Right forelimb (tissue), 1 donor: ENCODE results near the gene TNS1.

Experiments used
- DNase-seq: peaks from one replicate; pipeline ENCODE4 v3.0.0-alpha.2; 2018

TNS1 gene

DNA sequence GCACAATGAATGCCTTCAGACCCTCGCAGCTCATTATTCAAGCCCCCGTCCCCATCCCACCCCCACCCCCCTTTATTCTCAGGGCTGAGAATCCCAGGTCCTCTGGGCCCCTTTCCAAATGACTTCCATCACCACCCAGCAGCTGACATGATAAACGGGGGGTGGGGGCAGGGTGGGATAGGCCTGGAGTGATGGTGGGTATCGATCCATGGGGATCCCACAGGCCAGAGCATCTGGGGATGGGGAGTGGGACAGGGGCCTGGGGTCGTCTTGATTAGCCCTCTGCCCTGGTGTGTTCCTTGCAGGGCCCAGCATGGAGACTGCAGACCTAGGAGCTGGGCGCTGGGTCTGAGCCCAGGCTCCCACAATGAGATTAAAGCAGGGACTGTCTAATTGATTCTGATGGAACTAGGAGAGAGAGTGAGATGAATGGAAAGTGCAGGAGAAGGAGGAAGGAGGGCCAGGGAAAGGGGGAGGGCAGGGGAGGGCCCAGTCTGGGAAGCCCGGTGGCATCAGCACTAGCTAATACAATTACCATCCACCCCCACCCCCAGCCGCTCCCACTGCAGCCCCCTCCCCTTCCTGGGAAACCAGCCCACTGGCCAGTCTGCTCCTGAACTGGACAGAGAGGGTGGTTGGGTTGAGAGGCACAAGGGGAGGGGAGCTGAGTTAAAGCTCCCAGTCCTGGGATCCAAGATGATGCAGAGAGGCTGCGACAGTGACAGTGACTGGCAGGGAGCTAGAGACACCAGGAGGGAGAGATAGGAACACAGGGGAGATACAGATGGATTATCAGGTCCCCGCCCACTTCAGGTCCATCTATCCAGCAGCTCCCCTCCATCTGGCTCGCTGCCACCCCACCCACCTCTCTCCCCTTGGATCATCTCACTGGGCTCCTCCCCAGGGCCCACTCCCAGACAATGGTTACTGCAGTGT, 13.1 kb upstream of the TNS1 start:
- DNase-seq = no peak

DNA sequence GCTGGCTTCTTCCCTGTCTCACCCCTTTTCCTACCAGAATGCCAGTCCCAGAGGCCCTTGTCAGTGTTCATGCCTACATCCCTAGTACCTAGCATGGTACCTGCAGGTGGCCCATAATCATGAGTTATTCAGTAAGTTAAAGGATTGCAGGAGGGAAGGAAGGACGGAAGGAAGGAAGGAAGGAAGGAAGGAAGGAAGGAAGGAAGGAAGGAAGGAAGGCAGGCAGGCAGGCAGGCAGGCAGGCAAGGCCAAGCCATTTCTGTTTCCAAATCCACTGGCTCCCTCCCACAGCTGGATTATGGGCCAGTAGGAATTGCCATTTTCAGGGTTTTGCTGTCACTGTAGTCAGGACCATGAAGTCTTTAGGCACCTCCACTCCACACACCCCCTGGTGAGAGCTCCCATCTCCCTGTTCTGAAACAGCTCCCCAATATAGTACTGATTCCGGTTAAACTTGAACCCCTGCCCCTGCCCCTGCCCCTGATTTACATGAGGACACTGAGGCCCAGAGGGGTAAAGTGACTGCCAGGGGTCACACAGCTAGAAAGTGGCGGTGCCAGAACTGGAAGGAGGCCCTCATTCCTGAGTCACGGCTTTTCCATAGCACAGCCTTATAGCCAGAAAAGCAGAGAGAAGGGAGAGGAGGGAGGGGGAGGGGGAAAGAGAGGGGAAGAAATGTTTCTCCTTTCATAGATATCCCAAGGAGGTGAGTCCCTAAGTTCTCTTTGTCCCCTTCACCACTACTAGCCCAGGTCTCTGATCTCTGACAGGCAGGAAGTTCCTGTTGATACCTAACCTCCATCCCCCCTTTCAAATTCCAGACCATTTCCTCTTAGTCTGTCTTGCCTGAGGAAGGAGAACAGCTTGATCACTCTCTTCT, 12.2 kb upstream of the TNS1 start:
- no peak for DNase-seq

DNA sequence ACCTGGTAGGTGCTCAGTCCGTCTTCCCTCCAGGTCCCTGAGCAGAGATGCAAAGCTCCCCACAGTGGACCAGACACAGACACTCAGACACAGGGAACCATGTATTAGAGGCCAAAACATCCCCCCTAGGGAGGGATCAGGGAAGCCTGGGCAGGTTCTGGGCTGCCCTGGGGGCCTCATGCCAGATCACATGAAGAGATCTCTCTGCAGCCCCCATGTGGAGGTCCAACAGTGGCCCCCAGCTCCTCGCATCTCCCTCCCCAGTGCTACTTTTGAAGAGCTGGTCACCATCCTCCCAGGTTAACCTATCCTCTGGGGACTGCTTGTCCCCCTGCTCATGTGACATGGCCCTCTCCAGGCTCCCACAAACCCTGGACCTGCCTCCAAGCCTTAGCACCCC, 10.5 kb upstream of the TNS1 start:
- no peak for DNase-seq

DNA sequence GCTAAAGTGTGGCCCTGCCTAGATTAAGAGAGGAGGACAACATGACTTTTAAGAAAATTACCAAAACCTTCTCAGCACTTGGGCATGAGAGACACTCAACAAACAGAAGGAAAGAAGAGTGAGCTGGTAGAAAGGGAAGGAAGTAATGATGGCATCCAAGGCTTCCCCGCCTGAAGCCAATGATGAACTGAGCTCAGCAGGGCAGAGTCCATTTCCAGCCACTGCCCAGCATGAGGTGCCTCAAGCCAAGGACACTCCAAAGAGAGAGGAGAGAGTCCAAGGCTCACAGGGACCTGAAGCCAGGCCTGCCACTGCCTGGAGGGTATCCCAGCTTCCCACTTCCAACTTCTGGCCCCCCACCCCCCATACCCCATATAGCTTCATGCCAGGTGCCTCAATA, 9.5 kb upstream of the TNS1 start:
- no peak for DNase-seq

DNA sequence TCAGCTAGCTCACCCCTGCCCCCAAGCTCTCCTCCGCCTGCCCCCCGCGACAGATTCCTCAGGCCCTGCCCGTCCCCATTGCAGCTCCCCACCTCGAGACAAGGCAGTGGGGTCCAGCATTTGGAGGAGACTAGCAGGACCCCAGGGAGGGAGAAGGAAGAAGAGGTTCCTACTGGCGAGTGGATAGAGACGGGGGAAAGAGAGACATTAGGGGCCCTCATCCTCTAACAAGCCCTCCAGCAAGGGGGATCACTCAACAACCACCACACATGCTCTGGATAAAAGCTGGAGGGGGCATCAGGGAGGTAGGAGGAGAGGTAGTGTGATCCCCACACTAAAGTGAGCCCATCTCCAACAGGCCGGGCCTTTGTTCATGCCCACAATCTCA, 8.9 kb upstream of the TNS1 start:
- DNase-seq = no peak

DNA sequence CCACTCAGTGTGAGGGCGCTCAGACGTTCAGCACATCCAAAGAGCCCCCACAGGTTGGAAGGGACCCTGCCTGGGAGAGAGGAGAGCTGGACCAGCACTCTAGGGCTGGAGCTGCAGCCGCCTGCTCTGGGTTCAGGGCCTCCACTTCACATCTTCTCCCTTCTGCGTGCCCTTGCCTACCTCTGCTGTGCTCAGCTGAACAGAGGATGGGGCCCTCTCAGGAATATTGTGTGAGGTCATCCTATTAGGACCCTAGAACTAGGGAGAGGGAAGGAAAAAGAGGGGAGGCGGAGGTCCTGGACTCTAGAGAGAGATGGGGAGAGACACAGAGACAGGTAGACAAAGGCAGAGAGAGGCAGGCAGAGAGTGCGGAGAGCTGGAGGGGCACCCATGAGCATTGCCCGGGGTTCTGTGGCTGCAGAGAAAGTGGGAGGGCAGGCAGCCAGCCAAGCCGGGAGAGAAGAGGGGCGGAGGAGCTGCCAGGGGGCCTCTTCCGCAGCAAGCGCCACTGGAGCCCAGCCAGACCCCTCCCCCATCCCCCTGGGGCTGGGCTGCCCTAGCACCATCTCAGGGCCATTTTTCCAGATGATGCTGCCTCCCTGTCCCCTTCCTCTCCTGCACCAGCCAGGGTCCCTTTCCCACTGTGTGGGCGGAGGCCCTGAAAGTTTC, 8.3 kb upstream of the TNS1 start:
- DNase-seq = no peak

DNA sequence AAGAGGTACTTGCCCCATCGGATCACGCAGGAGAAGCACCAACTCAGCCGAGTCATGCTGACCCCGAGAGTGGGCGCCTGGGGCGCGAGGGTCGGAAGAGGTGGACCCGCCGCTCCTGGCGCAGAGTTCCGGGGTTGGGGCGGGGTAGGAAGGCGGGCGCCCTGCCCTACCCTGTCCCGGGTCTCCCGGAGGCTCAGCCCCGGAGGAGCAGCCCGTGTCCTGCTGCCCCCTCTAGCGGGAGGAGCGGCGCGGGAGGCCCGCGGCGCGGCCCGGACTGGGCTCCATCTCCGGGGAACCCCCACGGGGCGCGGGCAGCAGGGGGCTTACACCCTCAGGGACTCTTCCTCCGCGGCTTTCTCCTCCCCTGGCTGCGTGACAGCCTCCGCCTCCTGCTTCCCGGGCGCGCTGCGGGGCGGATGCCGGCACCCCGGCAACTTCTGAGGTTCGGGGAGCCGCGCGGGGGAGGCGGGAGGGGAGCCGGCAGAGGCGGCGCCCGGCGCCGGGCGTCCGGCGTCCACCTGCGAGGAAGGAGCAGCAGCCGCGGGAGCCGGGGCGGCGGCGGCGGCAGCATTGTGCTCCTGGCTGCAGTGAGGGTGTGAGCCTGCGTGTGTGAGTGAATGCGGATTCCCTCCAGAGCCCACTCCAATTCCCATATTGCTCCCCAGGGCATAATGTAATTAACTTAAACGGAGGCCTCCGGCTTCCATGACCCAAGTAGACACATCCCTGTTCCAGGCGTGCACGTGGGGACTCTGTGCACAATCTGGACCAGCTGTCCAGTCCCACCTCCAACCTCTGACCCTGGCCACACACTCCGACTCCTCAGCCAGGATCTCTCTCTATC, 7.6 kb upstream of the TNS1 start:
- no peak for DNase-seq

DNA sequence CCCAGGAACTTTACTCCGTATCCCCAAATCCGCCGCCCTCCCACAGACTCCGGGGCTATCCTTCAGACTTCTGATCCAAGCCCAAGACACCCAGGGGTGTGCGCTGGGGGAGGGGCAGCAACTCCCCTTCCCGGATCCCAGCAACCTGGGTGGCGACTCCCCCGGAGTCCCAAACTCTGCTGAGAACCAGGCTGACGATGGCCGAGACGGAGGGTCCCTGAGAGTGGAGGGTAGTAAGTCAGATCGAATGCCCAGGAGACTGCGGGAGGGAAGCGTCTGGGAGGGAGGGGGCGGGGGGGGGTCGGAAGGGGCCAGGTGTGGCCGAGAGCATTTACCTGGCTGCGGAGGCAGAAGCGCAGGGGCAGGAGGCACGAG, 7.0 kb upstream of the TNS1 start:
- DNase-seq = no peak

DNA sequence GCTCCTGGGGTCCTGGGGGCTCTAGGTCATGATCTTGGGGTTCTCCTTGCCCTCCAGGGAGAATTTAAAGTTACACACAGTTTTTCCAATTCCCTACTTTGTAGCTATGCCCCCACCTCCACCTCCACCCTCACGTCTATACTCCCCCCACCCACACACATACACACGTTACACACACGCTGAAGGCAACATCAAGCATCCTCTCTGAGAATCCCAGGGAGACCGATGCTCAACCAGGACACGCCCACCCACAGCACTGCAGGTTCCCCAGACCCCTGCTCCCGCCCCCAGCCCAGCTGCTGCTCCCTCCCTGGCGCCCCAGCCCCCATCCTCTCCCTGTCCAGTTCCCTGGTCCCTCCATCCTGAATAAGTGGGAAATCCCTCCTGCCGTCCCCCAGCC, 6.4 kb upstream of the TNS1 start:
- DNase-seq = no peak

DNA sequence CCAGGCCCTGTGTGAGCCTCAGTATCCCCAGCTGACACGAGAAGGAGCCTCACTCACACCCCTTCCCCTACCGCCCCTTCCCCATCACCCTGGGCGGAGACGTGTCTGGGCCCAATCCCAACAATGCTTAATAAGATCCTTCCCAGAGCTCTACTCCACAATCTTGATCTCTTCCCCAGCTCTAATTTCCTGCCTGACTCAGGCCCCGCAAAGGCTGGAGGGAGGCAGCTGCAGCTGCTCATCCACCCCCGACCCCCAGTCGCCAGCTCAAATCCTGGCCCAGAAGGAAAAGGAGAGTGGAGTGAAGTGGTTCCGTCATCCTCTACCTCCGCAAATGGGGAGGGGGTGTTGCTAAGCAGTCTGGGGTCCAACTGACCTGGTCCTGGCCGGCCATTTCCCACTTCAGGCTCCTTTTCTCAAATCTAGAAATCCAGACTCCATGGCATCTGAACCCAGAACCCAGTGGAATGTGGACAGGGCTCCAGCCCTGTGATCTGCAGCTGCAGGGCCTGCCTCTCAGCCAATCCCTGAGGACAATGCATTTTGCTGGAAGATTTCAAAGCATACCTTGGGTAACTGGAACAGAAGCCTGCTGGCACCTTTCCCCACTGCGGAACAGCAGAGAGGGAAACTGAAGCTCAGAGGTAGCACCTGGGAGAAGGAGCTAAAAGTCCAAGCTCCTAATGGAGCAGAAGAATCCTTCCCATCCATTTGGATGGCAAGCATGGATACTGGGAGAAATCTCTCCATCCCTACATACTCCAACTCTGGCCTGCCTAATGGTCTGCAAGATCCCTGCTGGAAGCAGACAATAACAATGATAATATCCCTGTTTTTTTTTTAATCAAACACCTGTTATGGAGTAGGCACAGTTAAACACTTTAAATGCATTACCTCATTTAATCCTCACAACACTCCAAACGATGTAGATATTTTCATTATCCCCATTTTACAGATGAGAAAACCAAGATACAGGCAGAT, 5.6 kb upstream of the TNS1 start:
- DNase-seq = peak; percentile 62

DNA sequence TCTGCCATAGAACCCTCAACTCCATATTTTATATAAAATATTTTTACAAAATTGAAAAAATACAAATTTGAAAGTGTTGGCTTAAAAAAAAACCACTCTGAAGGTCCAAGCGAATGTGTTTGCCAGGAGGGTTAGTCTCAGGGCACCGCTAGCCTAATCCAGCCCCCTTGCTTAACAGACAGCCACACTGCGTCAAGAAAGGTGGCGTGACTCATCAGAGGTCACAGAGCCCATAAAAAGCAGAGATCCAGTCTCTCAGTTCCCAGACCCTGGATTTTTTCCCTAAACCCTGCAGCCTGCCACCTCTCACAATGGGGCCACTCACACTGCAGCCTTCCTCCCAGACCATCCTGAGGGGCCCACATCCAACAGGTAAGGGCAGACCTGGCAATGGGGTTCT, 3.9 kb upstream of the TNS1 start:
- no peak for DNase-seq

DNA sequence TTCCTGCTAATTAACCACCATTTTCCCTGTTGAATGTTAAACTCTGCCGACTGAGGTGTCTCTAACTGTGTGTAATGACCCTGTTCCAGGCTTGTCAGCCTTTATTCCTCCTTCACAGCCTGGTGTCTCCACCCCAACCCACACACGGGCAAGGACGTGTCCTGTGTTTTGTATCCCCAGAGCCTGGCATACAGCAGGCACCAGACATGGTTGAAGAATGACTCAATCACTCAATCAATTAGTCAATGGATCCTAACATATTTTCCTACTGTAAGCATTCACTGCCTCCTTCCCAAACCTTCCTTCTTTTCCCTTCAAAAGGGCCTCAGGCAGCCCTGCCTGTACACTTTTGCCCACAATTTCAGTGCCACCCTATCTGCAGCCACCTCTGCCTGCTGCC, 2.7 kb upstream of the TNS1 start:
- no peak for DNase-seq

DNA sequence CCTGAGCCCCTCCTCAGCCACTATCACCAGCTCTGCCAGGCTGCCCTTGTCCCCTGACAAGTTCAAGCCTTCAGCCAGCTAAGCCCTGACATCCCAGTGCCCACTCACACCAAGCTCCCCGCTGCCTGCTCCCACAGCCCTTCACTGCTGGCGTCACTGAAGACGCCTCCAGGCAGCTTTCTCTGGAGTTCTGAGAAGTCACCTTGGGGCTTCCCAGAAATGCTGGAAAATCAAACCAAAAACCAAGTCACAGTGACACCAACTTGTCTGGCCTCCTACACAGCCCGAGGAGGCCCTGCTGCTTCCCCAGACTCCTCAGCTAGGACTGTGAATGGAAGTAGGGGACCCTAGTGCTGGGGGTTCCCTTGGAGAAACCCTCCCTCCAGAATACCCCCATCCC, 2.2 kb upstream of the TNS1 start:
- no peak for DNase-seq

DNA sequence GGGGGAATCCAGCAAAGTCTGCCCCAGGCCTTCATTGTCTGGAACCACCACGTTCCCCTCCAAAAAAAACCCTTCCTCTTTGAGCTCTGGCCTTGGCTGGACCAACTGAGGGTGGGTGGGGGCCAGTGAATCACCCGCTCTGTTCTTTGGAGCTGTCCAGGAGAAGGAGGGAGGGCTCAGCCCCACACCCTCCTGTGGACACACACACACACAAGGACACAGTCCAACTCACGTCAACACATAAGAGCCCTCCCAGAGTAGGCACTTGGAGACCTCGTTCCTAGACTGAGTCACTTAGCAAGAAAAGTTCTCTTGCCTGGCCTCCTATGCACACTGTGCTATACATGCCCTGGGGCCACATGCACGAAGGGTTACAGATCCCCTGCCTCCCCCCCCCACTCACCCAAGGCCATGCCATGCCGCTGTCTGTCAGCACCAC, 1.2 kb upstream of the TNS1 start:
- peak; percentile 79 for DNase-seq

DNA sequence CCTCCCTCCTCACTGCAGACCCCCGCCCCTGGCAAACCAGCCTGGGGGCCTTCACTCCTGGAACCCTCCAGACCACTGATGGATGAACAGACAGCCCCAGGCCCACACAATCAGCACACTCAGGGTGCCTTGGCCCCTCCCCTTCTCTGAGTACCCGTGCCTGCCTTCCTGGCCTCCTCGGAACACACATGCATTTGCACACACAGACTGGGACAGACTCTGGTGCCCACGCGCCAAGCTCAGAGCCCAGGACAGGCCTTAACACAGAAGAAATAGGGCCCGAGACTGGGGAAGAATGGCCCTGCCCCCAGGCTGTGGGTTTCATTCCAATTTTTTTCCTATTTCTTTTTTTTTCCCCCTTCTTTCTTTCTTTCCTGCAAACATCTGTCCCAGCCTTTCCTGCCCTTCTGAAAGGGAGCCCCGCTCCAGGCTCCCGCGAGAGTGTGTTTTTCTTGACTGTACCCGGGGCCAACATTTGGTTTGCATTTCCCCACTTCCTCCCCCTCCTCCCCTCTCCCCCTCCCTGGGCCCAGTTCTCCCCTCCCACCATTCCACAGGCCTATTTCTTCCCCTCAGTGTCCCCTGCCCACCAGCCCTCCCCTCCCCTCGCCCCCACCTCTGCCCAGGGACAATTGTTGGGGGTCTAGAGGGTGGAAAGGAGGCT, 618 bp upstream of the TNS1 start:
- DNase-seq = peak; percentile 87

DNA sequence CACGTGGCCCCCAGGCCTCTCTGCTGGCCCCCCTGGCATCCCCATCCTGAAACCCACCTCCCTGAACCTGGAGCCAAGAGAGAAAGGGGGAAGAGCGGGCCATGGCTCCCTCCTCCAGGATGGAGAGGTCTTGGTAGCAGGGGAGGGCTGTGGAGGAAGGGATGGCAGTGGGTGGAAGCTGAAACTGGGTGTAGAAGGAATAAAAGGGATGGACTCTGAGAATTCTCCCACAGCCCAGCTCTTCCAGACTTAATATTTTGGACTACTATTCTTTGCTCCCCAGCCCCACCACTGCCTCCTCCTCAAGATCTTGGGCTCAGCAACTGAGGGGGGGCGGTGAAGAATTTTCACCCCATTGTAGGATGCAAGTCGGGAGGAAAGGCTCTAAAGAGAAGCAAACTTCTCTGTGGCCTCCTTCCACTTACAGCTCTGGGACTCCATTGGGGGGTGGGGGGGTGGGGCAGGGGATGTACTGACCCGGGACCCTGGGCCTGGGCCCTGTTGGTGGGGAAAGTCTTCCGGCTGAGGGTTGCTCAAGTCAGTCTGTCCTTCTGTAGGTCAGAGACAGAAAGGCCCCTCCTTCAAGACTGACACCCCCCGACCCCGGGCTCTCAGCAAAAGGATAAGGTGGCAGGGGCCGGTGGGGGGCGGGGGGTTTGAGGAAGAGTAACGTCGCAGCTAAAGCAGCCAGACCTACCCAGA, 501 bp downstream of the TNS1 start:
- no peak for DNase-seq

DNA sequence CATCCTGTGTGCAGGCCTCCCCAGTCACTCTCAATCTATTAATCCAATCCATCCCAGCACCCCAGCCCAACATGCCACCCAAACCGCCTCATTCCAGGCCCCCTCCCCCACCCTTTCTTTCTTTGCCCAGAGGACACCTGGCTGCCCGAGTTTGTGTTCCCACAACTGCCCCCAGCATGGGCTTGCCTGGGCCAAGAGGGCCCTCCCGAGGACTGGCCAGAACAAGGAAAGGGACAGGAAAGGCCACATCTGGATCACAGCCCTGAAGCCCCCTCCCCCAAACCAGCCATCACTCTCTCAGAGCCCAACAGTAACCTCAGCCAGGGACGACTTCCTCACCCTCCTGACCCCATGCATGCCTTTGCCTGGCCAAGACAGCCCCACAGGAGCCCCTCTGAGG, 1.2 kb downstream of the TNS1 start:
- DNase-seq = no peak

DNA sequence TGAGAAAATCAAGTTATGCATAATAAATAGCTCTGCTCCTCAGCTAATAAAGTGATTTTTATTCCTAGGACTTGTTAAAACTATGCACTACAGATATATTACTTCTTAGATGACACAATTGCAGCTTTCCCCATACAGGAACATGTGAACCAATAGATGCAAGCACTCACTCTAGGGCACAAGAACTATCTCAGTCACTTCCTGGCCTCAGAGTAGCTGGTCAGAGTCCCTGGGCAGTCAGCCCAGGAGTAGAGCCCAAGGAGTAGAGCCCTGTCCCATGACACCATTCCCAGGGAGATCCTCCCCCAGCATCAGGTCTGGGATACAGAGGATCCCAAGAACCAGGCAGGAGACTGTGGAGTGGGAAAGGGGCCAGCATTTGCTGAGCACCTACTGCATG, 2.7 kb downstream of the TNS1 start:
- no peak for DNase-seq

DNA sequence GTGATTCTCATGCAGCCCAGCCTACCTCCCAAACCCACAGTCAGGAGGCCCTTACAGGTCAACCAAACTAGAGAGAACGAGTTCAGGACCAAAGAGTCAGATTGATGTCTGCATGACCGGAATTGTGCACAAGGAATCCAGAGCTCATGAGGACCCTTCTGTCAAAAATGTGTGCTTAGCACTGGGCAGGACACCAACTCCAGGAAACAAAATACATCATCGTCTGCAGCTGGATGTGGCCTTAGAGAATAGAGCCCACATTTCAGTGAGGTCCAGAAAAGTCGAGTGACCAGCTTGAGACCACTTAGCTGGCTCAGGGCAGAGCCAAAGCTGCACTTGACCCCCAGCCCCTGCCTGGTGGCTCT, 3.2 kb downstream of the TNS1 start:
- DNase-seq = no peak

DNA sequence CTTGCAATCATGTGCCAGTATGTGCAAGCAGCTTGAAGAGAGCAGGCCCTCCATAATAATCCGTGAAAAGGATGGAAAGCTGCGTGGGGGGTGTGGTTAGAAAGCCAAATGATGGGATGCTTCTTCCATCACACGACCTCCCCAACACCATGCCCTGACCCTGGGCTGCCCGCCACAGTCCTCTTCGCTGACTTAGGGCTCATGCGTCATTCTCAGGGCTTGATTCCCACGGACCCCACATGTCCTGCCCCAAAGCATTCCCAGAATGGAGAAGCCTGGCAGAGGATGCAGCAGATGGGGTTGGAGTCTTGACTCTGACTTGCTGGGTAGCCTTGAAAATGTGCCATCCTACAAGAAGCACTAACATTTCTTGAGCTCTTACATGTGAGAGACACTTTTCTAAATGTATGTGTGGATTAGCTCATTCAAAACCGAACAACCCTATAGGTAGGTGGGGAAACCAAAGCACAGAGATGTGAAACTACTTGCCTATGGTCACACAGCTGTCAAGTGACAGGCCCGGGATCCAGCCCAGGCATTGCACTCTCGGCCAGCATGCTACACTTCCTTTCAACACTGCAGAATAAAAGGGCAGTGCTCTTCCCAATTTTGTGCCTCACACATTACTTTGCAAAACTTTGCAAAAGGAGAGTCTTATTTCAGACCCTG, 3.7 kb downstream of the TNS1 start:
- DNase-seq = no peak
